ENCODE results near the gene PLEKHD1.

DNA sequence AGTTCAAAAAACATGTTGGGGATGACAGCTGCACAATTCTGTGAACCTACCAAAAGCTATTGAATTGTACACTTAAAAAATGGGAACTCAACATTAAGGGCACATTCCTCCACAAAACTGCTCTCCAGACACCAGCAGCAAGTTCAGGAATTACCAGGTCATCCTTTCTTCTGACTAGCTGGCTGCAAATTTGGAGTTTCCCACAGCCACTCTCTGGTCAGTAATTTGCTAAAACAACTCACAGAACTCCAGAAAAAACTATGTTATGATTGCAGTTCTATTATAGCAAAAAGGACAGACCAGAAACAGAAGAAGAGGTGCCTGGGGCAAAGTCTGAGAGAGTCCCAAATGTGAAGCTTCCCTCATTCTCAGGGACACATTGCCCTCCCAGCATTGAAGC lies 20.1 kb upstream of the PLEKHD1 start:
- TF ChIP-seq, protein P1, sequence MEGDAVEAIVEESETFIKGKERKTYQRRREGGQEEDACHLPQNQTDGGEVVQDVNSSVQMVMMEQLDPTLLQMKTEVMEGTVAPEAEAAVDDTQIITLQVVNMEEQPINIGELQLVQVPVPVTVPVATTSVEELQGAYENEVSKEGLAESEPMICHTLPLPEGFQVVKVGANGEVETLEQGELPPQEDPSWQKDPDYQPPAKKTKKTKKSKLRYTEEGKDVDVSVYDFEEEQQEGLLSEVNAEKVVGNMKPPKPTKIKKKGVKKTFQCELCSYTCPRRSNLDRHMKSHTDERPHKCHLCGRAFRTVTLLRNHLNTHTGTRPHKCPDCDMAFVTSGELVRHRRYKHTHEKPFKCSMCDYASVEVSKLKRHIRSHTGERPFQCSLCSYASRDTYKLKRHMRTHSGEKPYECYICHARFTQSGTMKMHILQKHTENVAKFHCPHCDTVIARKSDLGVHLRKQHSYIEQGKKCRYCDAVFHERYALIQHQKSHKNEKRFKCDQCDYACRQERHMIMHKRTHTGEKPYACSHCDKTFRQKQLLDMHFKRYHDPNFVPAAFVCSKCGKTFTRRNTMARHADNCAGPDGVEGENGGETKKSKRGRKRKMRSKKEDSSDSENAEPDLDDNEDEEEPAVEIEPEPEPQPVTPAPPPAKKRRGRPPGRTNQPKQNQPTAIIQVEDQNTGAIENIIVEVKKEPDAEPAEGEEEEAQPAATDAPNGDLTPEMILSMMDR (IDR thresholded peaks at IDR 0.05) = no peak
- TF ChIP-seq EZH2 (IDR thresholded peaks at IDR 0.05; ENCODE audit: borderline replicate concordance, insufficient read depth, low read depth, low read length, poor library complexity, severe bottlenecking) = no peak

Data from B cell (primary cell).